GM21447 (cell line): ENCODE data around the gene ITGA4.

Experiments
- ATAC-seq: cut with Tn5 transposase; IDR thresholded peaks from one replicate; pipeline ENCODE4 v1.9.1; 2021; ENCODE audit not compliant: unreplicated experiment

ITGA4 gene

GRCh38 chr2:181457741-181458425, 697 bp downstream of the ITGA4 start:
- peak; percentile 18 for ATAC-seq

GRCh38 chr2:181458871-181459270, 1.7 kb downstream of the ITGA4 start:
- no peak for ATAC-seq

DNA sequence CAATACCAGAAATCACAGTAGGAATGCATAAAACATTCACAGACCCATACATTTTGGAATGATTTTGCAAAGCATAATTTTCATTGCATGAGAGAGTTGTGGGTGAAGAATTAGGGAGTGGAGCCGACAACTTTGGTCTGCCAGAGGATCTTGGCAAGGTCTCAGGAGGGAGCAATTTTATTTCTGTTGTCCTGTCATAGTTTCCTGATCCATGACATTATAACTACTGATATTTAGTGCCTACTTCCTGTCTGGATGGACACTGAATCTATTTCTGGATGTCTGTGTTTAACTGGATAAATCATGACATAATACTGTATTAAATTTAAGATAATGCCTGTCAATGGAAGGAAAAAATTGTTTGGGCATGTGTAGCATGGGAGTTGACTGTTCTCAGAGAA, 2.4 kb downstream of the ITGA4 start:
- ATAC-seq = no peak

DNA sequence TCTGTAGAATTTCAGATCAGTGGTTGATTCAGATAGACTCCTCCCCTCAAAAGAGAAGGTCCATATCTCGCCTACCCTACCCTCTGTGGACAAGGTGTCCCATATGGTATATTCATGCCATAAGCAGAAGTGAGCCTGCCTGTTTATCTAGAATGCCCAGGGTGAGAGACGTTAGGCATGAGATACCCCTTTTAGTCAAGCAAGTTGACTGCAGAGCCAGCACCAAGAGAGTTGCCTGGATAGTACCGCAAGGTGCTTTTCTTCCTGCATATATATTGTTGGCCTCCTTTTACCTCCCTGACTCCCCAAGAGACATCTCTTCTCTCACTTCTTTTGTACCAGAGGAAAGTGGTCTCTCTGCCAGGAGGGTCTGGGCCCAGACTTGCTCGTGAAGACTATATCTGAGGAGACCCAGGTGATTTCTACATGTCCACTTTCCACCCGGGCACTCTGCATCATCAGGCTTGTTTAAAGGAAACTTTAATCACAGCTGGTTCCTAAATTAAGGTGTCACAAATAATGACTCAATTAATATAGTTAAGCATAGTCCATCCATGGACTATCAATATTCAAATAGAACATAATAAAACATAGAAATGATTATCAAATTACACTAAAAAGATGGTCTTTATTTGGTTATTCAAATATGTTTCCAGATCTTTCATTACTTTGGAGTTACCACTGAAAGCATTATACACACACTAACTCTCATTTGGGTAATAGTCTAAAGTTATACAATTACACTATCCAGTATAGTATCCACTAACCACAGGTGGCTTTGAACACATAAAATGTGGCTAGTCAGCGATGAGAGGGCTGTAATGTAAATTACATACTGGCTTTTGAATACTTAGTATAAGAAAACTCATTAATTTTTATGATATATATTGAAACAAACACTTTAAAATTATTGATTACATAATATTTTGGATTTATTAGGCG, 4.1 kb downstream of the ITGA4 start:
- peak; percentile 14 for ATAC-seq

DNA sequence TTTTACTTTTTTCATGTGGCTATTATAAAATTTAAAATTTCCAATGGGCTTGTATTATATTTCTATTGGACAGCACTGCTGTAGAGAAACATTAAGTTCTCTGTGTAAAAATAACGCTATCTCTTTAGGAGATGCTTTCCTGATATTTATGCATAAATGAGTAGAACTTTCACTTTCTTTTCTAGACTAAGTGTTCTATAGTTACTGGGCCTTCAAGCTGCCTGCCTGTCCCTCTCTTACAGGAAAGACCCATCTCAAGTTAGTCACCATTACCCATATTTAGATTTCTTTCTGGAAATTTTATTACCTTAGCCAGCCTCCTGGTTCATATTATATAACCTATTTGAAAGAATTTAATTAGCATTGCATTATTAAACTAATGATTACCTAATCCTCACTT, 4.8 kb downstream of the ITGA4 start:
- ATAC-seq = peak; percentile 34

DNA sequence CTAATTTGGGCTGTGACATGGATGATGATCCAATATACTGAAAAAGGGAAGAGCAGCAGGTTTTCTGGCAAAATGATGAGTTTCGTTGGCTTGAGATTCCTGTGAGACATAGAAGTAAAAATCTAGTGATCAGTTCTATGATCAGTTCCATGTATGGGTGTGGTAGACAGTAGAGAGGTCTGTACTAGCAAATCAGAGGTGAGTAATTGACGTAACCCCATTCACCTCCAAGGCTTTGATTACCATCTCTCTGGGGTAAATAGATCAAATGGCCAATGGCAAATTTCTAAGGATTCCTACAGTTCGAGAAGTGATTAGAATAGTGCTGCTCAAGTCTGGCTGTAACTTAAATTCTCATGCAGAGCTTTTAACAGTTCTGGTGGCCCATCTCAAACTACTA, 6.4 kb downstream of the ITGA4 start:
- ATAC-seq = no peak

GRCh38 chr2:181464966-181465365, 7.8 kb downstream of the ITGA4 start:
- ATAC-seq = no peak

GRCh38 chr2:181465676-181466375, 8.6 kb downstream of the ITGA4 start:
- no peak for ATAC-seq

- no peak for ATAC-seq
These were observed 9.7 kb downstream of the ITGA4 start for GRCh38 chr2:181466661-181467576.

DNA sequence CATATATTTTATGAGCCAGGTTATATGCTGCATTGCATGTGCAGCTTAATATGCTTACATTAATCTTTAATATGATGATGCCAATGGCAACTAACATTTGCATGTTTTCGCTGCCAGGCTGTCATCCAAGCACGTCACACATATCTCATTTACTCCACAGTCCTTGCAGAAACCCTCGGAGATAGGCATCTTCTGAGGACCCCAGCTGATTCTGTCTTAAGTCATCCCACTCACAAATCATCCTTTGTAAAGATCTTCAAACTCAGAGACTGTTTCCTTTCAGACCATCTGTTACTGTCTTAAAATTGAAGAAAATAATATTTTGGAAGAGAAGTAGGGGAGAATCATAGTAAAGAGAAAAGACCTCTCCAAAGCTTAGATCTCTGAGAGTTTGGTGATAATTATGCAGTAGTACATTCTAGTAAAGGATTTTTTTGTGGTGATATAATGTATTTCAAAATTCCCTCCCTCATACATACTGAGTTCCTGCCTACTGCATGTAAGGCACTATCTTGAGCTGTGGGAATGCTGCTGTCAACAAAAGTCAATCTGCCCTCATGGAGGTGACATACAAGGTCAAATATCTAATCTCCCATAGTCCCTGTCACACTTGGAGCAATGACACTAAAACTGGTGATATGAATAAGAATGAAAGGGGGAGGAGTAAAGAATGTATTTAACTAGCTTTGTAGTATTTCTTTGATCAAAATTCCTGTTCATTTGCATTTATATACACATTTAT, 11.0 kb downstream of the ITGA4 start:
- no peak for ATAC-seq

GRCh38 chr2:181468811-181469210, 11.6 kb downstream of the ITGA4 start:
- no peak for ATAC-seq

DNA sequence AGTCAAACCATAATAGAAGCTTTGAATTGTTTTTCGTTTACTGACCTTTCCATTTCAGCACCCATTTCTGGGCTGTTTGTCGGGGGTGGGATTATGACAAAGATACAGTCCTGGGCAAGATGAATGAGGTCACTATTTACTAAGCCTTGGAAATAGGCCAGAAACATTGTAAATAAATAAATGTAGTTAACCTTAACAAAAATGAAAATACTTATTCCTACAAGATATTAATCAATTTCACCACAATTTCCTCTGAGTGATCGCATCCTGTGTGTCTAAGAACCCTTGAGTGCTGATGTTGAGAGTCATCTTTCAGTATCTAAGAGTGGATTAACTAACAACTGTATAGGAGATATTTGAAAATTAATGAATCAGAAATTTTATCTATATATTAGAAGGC, 14.0 kb downstream of the ITGA4 start:
- ATAC-seq = no peak

DNA sequence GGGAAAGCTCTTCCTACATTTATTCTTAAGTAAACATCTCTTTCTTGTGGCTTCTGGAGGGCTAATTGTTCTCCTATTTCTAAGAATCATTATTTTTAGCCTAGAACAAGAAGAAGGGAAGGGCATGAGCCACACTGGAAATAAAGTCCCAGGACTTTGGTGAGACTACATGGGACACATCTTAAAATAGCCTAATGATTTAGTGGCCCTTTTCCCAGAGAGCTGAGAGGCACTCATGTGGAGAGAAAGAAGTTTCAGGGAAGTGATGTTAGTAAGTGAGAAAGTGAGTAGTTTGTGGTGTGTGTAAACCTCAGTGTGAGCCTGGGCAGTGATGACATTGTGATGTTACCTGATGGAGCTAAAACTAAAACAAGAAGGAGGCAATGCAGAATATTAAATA, 14.6 kb downstream of the ITGA4 start:
- no peak for ATAC-seq

DNA sequence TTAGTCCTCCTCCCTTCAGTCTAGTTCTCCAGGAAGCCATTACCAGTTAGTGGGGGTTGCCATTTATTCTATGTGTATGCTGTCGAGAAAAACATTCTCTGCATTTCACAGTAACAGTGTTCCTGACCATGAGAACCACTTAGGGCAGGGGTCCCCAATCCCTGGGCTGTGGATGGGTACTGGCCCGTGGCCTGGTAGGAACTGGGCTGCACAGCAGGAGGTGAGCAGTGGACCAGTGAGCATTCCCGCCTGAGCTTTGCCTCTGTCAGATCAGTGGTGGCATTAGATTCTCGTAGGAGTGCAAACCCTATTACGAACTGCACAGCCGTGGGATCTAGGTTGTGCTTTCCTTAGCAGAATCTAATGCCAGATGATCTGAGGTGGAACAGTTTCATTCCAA, 15.8 kb downstream of the ITGA4 start:
- no peak for ATAC-seq

DNA sequence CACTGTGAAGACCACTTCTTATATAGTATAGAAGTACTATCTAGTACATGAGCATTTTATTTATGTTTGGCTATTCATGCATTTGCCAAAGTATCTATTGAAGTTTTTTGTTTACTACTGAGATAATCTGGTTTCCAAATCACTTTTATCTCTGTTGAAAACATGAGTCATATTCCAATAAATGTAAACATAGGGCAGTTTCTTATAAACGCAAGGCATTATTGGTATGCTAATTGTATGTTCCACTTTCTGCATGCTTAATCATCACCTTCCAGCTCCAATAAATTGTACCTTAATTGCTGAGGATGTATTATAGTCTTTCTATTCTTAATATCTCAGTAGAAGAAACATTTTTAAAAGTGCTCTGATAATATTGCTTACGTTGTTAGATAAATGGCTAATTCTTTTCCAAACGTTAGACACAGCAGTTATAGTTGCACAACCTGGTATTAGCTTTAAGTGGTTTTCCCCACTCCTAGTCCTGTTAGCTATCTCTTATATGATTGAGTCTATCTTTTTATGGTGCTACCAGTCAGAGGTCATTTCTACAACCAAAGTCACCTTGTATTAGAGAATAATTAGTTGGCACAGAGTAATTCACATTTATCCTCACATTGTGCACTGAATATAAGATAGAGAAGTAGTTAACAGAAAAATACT, 17.2 kb downstream of the ITGA4 start:
- no peak for ATAC-seq

- ATAC-seq = no peak
These were observed 26.0 kb downstream of the ITGA4 start for GRCh38 chr2:181483211-181483610.

DNA sequence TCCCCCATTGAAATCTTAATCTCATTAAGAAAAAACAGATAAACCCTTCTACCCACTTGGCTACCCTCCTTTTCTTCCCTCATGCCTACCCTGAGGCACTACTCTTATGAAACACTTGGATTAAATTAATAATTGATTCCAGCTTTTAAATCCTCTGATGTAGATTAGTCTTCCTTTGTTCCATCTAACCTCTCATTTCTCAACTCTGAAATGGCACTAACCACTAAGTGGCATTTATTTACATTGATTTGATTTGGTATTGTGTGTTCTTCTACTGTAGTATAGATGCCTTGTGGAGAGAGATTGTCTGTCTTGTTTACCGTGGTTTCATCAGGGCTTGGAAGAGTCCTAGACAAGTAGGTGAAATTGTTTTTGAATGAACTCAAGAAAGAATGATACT, 26.7 kb downstream of the ITGA4 start:
- ATAC-seq = no peak

GRCh38 chr2:181484851-181485637, 27.9 kb downstream of the ITGA4 start:
- ATAC-seq = no peak

GRCh38 chr2:181485638-181485946, 28.4 kb downstream of the ITGA4 start:
- ATAC-seq = no peak
